ENCODE measurements around the gene AGBL4. TPM values are rescaled to one million over a fixed set of nuclear protein-coding genes. Genes with fewer than 3 reads are reported as not detected.

AGBL4 gene
- total and polyA plus RNA-seq, 2 of the 13 experiments (the other 11 are each of a cell fraction or from before 2014, with no cell fraction given), result not detected

GRCh38 chr1:49051647-49052046, 972.1 kb downstream of the AGBL4 start:
- no peak overlapping the region for H3K27ac ChIP-seq (ENCODE audit: extremely low read length, insufficient read depth, low read length)
- ATAC-seq (no peak), FAIRE-seq (no peak), DNase-seq (ENCODE audit: low spot score) (no peak)
- WGBS (ENCODE audit: low lambda C conversion rate), result 2% methylated on average over 2 of the region's 2 CpGs
- H3K4me2 ChIP-seq (ENCODE audit: low read depth, low read length), result no peak overlapping the region
- ChIA-PET CTCF (ENCODE audit: low intra/inter-chr PET ratio, low total read pairs) (no interaction called here), POLR2A (no interaction called here)
- H3K4me1 ChIP-seq (ENCODE audit: insufficient read depth, low read length), result no peaks in the 10 kb centered on the region
- no peaks in the 10 kb centered on the region for H4K20me1 ChIP-seq (ENCODE audit: insufficient read depth, low read length)
- no peak overlapping the region for H3K4me3 ChIP-seq (replicated peaks in 1 of 3; ENCODE audit: insufficient read depth in 1 of 3, low read depth in 2 of 3, low read length in 3 of 3)
- H3K36me3 ChIP-seq (replicated peaks in 1 of 2; ENCODE audit: control insufficient read depth in 1 of 2, insufficient read depth in 2 of 2, low read length in 2 of 2), result no peaks in the 10 kb centered on the region
- in situ Hi-C loops (cut with HindIII; ENCODE audit: extremely low pct_ligation_motif_present, low pct_unique_long_range_greater_than_20kb) (no loop called here), intact Hi-C loops (cut with micrococcal nuclease; ENCODE audit: unreplicated experiment) (no loop called here)
- H3K27me3 ChIP-seq (ENCODE audit: control insufficient read depth in 1 of 2, insufficient read depth in 2 of 2, low read length in 2 of 2), result no peaks in the 10 kb centered on the region
- no peak for TF ChIP-seq HOMEZ (CRISPR knock-in tag; IDR thresholded peaks at IDR 0.05; ENCODE audit: low read depth)
- TF ChIP-seq GMEB1 (CRISPR knock-in tag; IDR thresholded peaks at IDR 0.05; ENCODE audit: borderline replicate concordance), result no peak
- no peak for TF ChIP-seq RFX1 (IDR thresholded peaks at IDR 0.05)
- TF ChIP-seq, protein P1, sequence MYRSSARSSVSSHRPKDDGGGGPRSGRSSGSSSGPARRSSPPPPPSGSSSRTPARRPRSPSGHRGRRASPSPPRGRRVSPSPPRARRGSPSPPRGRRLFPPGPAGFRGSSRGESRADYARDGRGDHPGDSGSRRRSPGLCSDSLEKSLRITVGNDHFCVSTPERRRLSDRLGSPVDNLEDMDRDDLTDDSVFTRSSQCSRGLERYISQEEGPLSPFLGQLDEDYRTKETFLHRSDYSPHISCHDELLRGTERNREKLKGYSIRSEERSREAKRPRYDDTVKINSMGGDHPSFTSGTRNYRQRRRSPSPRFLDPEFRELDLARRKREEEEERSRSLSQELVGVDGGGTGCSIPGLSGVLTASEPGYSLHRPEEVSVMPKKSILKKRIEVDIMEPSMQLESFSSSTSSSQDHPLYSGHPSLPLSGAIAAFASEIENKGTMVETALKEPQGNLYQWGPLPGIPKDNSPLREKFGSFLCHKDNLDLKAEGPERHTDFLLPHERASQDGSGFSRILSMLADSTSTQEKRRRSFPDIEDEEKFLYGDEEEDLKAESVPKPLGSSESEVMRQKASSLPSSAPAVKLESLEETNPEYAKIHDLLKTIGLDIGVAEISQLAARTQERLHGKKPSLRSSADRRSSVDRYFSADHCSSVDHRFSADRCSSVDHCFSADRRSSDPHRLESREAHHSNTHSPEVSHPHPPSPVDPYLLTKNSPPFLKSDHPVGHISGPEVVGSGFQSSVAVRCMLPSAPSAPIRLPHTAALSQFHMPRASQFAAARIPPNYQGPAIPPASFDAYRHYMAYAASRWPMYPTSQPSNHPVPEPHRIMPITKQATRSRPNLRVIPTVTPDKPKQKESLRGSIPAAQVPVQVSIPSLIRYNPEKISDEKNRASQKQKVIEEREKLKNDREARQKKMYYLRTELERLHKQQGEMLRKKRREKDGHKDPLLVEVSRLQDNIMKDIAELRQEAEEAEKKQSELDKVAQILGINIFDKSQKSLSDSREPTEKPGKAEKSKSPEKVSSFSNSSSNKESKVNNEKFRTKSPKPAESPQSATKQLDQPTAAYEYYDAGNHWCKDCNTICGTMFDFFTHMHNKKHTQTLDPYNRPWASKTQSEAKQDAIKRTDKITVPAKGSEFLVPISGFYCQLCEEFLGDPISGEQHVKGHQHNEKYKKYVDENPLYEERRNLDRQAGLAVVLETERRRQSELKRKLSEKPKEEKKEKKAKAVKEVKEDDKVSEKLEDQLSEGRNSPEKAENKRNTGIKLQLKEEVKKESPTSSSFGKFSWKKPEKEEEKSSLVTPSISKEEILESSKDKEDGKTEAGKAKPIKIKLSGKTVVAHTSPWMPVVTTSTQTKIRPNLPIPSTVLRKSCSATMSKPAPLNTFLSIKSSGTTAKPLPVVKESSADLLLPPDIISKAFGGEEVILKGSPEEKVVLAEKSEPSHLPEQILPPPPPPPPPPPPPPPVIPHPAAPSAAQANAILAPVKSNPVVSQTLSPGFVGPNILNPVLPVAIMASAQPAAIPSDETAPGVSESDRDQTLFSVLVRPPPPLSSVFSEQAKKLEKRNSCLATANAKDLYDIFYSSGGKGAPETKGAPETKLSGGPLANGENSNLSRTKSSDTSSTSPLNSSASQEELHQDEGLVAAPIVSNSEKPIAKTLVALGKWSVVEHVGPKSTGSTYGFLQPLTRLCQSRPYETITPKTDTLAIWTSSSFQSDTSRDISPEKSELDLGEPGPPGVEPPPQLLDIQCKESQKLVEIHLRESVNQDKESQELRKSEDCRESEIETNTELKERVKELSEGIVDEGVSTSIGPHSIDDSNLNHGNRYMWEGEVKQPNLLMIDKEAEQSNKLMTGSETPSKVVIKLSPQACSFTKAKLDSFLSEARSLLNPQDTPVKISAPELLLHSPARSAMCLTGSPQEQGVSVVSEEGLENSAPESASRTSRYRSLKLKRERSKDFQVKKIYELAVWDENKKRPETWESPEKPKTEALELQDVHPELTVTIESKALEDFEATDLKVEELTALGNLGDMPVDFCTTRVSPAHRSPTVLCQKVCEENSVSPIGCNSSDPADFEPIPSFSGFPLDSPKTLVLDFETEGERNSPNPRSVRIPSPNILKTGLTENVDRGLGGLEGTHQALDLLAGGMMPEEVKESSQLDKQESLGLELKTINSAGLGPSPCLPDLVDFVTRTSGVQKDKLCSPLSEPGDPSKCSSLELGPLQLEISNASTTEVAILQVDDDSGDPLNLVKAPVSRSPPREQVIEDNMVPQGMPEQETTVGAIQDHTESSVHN (CRISPR knock-in tag; IDR thresholded peaks at IDR 0.05), result no peak
- no peak for TF ChIP-seq SNAPC2 (CRISPR knock-in tag; IDR thresholded peaks at IDR 0.05)
- TF ChIP-seq CCAR2 (optimal IDR thresholded peaks at IDR 0.05; ENCODE audit: low read depth, low read length), result no peak
- no peak for TF ChIP-seq ZNF530 (CRISPR knock-in tag; IDR thresholded peaks at IDR 0.05; ENCODE audit: low read depth)
- peaks cover 62% of the 10 kb centered on the region for H3K9me3 ChIP-seq (ENCODE audit: low read length)
- no peak overlapping the region for H2AFZ ChIP-seq (ENCODE audit: low read length)
- no peaks in the 10 kb centered on the region for H3K79me2 ChIP-seq (ENCODE audit: insufficient read depth, low read length)
- BruUV-seq (replicated peaks), result no TSS peak
- H3K9ac ChIP-seq (ENCODE audit: insufficient read depth, low read depth, low read length), result no peak overlapping the region
